D721Med (cell line): ENCODE data around the gene RUNX2.
"Not testable (repeated sequence)": the region's sequence is repeated elsewhere in the genome, so short reads cannot be mapped to it uniquely, and the experiment has no call there.

Experiments
- DNase-seq: peaks from one replicate; pipeline ENCODE4 v3.0.0; 2011; ENCODE audit warnings: low spot score; ENCODE audit not compliant: insufficient read length
- FAIRE-seq: peaks from 2 replicates; lab custom pipeline; 2011; peaks lifted over from hg19 to GRCh38; lab: Jason Lieb, UNC
- CTCF ChIP-seq: IDR thresholded peaks from 2 replicates; pipeline ENCODE4 v1.5.1; 2012; ENCODE audit warnings: mild to moderate bottlenecking, control low read depth; ENCODE audit not compliant: insufficient read depth; ENCODE audit errors: missing control alignments

RUNX2 gene

DNA sequence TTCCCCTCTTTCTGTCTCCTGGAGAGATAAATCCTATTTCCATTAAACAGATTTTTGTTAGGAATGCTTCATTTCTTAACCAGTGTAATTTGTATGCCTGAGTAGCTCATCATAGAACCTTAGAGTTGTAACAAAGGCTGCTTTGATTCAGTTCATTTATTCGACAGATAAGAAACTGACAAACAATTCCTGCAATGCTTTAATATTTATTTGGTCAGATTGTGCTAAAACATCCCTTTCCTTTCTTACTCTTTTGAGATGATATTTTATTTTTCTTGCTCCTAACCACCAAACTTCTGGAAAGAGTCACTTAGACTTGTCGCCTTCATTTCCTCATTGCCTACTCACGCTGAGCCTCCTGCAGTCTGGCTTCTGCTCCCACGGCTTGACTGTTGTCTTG is 138.6 kb downstream of the RUNX2 start:
- TF ChIP-seq CTCF: no peak
- FAIRE-seq: no peak
- DNase-seq: no peak

- not testable (repeated sequence) for DNase-seq
These were observed 139.3 kb downstream of the RUNX2 start for GRCh38 chr6:45467417-45467816.

DNA sequence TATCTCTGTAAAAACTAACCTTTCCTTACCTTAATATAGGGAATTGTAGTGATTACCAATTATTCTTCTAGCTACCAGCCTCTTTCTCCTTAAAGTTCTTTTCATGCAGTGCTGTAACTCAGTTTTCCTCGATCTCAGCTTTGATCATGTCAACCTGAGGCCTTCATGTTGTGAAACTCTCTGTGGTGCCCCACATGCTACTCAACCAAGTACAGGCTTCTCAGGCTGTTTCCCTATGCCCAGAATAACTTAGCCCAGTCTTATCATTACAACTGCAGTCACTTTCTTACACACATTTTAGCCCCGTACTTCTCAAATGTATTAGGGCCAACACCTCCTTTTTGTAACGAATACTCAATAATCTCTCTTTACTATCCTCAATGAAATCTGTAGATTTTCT is 139.7 kb downstream of the RUNX2 start:
- no peak for TF ChIP-seq CTCF
- no peak for DNase-seq
- FAIRE-seq: no peak

More at GRCh38 chr6:45467417-45467816, 139.3 kb downstream of the RUNX2 start:
- not testable (repeated sequence) for FAIRE-seq

DNA sequence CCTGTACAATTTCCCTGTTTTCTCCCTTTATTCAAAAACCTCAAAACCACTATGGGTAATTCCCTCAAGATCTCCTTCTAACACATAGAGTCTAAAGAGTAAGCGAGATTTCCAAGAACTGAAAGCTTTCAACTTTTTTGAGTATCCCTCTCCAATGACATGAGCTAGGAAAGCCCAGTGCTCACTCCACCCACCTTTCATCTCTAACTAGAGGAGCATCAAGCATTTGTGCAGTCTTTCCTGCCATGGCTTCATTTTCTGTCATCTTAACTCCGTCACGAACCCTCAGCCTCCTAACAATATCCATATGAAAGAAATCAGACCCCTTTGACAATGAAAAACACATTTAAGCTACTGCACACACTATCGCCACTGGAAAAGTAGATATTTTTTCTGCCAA is 141.5 kb downstream of the RUNX2 start:
- FAIRE-seq (peak; percentile 48), DNase-seq (no peak)
- TF ChIP-seq CTCF: no peak

- DNase-seq: no peak
- no peak for FAIRE-seq
- TF ChIP-seq CTCF: no peak
These were observed 142.1 kb downstream of the RUNX2 start for GRCh38 chr6:45470131-45470738.

GRCh38 chr6:45472382-45472781 is 144.3 kb downstream of the RUNX2 start:
- FAIRE-seq (no peak), DNase-seq (no peak)
- TF ChIP-seq CTCF: no peak

GRCh38 chr6:45473121-45473993 is 145.2 kb downstream of the RUNX2 start:
- FAIRE-seq (no peak), DNase-seq (no peak)
- no peak for TF ChIP-seq CTCF
